H1 (cell line): Measurements from ENCODE around the gene WDR54. TPM values are rescaled to one million over a fixed set of nuclear protein-coding genes. Genes with fewer than 3 reads are reported as not detected.

Source experiments
- CTBP2 ChIP-seq: IDR thresholded peaks from 2 replicates; pipeline ENCODE4 v1.7.0; 2011; ENCODE audit warnings: borderline replicate concordance, mild to moderate bottlenecking, moderate library complexity, mixed read lengths, low read length; ENCODE audit not compliant: insufficient read depth, insufficient read length
- JUN ChIP-seq: IDR thresholded peaks from 2 replicates; pipeline ENCODE4 v1.6.1; 2011; ENCODE audit warnings: low read depth, mild to moderate bottlenecking, improper control_type of control experiment, low read length
- SP1 ChIP-seq: IDR thresholded peaks from 2 replicates; pipeline ENCODE4 v1.6.1; 2011; ENCODE audit warnings: low read depth, low read length
- ZNF274 ChIP-seq: IDR thresholded peaks from 2 replicates; pipeline ENCODE4 v1.7.0; 2012; ENCODE audit warnings: low read length, borderline replicate concordance; ENCODE audit errors: extremely low read depth
- polyA plus RNA-seq, 7 experiments: library from polyadenylated mRNA; depleted of rRNA in 3 of 7; stranded (reverse) in 5 of 7; unstranded in 2 of 7; fragments of >200 nt in 5 of 7; fragments of 200-250 nt in 2 of 7; gene quantifications; 1 replicate in 5 of 7; 2 replicates in 1 of 7; 4 replicates in 1 of 7; pipeline versions ENCODE4 v1.2.1 to v1.2.3, GENCODE V29; 2011 to 2013; ENCODE audit warnings: missing spikeins in 2 of 7, mixed read lengths in 2 of 7
- total RNA-seq: library from RNA; stranded (reverse); fragmentation: NEBNext Ultra II Directional; extraction: Animal tissue kit (Norgen Biotek cat#: 25700); gene quantifications from 2 replicates; pipeline ENCODE4 v1.2.1, GENCODE V29; 2021
- TF ChIP-seq, protein P1 (sequence below): fragments of 300-600 bp; sonication (generic); IDR thresholded peaks from 2 replicates; pipeline ENCODE4 v1.7.1; 2012; ENCODE audit warnings: low read length, moderate library complexity, mild to moderate bottlenecking, inconsistent platforms; ENCODE audit not compliant: insufficient replicate concordance

Gene WDR54
- total and polyA plus RNA-seq, 2 of the 8 experiments (the other 6 are each of a cell fraction or from before 2014, with no cell fraction given) = 41.6 to 125 TPM

DNA sequence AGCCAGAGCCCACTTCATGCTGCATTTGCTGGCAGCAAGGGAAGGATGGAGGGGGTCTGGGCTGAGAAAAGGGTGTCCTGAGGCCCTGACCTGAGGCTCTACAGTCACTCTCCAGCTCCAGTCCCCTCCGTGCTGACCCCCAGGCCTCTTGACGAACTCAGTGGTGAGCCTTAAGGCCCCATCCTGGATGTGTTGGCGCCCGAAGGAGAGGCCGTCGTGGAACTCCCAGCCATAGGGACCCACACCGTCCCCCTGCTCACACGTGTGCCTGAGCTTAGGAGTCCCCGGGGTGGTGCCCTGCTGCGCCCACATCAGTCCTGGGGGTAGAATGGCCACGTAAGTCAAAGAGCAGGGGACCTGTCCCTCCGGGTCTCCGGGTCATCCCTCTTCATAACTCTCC is 42.9 kb downstream of the WDR54 start (continued):
- TF ChIP-seq, protein P1, sequence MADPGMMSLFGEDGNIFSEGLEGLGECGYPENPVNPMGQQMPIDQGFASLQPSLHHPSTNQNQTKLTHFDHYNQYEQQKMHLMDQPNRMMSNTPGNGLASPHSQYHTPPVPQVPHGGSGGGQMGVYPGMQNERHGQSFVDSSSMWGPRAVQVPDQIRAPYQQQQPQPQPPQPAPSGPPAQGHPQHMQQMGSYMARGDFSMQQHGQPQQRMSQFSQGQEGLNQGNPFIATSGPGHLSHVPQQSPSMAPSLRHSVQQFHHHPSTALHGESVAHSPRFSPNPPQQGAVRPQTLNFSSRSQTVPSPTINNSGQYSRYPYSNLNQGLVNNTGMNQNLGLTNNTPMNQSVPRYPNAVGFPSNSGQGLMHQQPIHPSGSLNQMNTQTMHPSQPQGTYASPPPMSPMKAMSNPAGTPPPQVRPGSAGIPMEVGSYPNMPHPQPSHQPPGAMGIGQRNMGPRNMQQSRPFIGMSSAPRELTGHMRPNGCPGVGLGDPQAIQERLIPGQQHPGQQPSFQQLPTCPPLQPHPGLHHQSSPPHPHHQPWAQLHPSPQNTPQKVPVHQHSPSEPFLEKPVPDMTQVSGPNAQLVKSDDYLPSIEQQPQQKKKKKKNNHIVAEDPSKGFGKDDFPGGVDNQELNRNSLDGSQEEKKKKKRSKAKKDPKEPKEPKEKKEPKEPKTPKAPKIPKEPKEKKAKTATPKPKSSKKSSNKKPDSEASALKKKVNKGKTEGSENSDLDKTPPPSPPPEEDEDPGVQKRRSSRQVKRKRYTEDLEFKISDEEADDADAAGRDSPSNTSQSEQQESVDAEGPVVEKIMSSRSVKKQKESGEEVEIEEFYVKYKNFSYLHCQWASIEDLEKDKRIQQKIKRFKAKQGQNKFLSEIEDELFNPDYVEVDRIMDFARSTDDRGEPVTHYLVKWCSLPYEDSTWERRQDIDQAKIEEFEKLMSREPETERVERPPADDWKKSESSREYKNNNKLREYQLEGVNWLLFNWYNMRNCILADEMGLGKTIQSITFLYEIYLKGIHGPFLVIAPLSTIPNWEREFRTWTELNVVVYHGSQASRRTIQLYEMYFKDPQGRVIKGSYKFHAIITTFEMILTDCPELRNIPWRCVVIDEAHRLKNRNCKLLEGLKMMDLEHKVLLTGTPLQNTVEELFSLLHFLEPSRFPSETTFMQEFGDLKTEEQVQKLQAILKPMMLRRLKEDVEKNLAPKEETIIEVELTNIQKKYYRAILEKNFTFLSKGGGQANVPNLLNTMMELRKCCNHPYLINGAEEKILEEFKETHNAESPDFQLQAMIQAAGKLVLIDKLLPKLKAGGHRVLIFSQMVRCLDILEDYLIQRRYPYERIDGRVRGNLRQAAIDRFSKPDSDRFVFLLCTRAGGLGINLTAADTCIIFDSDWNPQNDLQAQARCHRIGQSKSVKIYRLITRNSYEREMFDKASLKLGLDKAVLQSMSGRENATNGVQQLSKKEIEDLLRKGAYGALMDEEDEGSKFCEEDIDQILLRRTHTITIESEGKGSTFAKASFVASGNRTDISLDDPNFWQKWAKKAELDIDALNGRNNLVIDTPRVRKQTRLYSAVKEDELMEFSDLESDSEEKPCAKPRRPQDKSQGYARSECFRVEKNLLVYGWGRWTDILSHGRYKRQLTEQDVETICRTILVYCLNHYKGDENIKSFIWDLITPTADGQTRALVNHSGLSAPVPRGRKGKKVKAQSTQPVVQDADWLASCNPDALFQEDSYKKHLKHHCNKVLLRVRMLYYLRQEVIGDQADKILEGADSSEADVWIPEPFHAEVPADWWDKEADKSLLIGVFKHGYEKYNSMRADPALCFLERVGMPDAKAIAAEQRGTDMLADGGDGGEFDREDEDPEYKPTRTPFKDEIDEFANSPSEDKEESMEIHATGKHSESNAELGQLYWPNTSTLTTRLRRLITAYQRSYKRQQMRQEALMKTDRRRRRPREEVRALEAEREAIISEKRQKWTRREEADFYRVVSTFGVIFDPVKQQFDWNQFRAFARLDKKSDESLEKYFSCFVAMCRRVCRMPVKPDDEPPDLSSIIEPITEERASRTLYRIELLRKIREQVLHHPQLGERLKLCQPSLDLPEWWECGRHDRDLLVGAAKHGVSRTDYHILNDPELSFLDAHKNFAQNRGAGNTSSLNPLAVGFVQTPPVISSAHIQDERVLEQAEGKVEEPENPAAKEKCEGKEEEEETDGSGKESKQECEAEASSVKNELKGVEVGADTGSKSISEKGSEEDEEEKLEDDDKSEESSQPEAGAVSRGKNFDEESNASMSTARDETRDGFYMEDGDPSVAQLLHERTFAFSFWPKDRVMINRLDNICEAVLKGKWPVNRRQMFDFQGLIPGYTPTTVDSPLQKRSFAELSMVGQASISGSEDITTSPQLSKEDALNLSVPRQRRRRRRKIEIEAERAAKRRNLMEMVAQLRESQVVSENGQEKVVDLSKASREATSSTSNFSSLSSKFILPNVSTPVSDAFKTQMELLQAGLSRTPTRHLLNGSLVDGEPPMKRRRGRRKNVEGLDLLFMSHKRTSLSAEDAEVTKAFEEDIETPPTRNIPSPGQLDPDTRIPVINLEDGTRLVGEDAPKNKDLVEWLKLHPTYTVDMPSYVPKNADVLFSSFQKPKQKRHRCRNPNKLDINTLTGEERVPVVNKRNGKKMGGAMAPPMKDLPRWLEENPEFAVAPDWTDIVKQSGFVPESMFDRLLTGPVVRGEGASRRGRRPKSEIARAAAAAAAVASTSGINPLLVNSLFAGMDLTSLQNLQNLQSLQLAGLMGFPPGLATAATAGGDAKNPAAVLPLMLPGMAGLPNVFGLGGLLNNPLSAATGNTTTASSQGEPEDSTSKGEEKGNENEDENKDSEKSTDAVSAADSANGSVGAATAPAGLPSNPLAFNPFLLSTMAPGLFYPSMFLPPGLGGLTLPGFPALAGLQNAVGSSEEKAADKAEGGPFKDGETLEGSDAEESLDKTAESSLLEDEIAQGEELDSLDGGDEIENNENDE = no peak
- no peak for TF ChIP-seq ZNF274
- TF ChIP-seq JUN = no peak
- no peak for TF ChIP-seq CTBP2
- TF ChIP-seq SP1 = no peak
